ENCODE results near the gene MGP. TPM values are rescaled to one million over a fixed set of nuclear protein-coding genes. Genes with fewer than 3 reads are reported as not detected.

The MGP gene
- polyA plus RNA-seq, 1 donor from 2014 or later: 0.90 TPM

DNA sequence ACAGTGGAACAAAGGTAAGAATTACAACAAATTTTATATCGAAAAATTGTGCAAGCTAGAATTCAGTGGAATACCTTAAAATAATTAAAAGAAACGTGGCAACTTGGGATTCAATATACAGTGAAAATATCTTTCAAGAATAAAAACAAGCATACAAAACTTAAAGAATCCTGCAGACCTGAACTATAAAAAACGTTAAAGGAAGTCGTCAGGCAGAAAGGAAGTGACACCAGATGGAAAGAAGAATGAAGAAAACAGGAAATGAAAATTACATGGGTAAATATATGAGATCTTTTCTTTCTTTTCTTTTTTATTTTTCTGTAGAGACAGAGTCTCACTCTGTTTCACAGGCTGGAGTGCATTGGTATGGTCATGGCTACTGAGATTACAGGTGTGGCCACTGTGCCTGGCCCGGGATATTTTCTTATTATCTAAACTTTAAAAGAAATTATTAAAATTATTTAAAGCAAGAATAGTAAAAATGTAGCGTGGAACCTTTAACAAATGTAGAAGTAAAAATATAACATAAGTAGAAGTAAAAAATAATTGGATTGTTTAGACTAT is 4.7 kb downstream of the MGP start:
- H3F3A ChIP-seq (ENCODE audit: insufficient read depth, low read length, poor library complexity, severe bottlenecking): no peaks in the 10 kb centered on the region
- no peak overlapping the region for H3K9ac ChIP-seq (ENCODE audit: low read length)
- H3K4me2 ChIP-seq (ENCODE audit: low read length): no peak overlapping the region
- no peak overlapping the region for H3K4me3 ChIP-seq (ENCODE audit: low read length)
- no peaks in the 10 kb centered on the region for H3K79me2 ChIP-seq (replicated peaks; ENCODE audit: insufficient read depth, low read length)
- H4K20me1 ChIP-seq (ENCODE audit: insufficient read depth): no peaks in the 10 kb centered on the region
- H3K36me3 ChIP-seq (ENCODE audit: insufficient read depth, low read length): no peaks in the 10 kb centered on the region
- TF ChIP-seq RAD21 (conservative IDR thresholded peaks at IDR 0.05) (no peak), POLR2AphosphoS5 (IDR thresholded peaks at IDR 0.05) (no peak), SMC3 (conservative IDR thresholded peaks at IDR 0.05; ENCODE audit: poor library complexity) (no peak), EZH2 (IDR thresholded peaks at IDR 0.05; ENCODE audit: borderline replicate concordance, insufficient read depth, low read length, poor library complexity, severe bottlenecking) (no peak), EP300 (conservative IDR thresholded peaks at IDR 0.05; ENCODE audit: poor library complexity, severe bottlenecking) (no peak), TAF1 (IDR thresholded peaks at IDR 0.05; ENCODE audit: low read depth) (no peak), MXI1 (conservative IDR thresholded peaks at IDR 0.05; ENCODE audit: poor library complexity, severe bottlenecking) (no peak)
- TF ChIP-seq, protein P1, sequence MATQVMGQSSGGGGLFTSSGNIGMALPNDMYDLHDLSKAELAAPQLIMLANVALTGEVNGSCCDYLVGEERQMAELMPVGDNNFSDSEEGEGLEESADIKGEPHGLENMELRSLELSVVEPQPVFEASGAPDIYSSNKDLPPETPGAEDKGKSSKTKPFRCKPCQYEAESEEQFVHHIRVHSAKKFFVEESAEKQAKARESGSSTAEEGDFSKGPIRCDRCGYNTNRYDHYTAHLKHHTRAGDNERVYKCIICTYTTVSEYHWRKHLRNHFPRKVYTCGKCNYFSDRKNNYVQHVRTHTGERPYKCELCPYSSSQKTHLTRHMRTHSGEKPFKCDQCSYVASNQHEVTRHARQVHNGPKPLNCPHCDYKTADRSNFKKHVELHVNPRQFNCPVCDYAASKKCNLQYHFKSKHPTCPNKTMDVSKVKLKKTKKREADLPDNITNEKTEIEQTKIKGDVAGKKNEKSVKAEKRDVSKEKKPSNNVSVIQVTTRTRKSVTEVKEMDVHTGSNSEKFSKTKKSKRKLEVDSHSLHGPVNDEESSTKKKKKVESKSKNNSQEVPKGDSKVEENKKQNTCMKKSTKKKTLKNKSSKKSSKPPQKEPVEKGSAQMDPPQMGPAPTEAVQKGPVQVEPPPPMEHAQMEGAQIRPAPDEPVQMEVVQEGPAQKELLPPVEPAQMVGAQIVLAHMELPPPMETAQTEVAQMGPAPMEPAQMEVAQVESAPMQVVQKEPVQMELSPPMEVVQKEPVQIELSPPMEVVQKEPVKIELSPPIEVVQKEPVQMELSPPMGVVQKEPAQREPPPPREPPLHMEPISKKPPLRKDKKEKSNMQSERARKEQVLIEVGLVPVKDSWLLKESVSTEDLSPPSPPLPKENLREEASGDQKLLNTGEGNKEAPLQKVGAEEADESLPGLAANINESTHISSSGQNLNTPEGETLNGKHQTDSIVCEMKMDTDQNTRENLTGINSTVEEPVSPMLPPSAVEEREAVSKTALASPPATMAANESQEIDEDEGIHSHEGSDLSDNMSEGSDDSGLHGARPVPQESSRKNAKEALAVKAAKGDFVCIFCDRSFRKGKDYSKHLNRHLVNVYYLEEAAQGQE (IDR thresholded peaks at IDR 0.05; ENCODE audit: borderline replicate concordance): no peak
- TF ChIP-seq, protein P2, sequence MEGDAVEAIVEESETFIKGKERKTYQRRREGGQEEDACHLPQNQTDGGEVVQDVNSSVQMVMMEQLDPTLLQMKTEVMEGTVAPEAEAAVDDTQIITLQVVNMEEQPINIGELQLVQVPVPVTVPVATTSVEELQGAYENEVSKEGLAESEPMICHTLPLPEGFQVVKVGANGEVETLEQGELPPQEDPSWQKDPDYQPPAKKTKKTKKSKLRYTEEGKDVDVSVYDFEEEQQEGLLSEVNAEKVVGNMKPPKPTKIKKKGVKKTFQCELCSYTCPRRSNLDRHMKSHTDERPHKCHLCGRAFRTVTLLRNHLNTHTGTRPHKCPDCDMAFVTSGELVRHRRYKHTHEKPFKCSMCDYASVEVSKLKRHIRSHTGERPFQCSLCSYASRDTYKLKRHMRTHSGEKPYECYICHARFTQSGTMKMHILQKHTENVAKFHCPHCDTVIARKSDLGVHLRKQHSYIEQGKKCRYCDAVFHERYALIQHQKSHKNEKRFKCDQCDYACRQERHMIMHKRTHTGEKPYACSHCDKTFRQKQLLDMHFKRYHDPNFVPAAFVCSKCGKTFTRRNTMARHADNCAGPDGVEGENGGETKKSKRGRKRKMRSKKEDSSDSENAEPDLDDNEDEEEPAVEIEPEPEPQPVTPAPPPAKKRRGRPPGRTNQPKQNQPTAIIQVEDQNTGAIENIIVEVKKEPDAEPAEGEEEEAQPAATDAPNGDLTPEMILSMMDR (IDR thresholded peaks at IDR 0.05; ENCODE audit: poor library complexity, severe bottlenecking): no peak
- H3K9me3 ChIP-seq (ENCODE audit: low read length): no peaks in the 10 kb centered on the region
- no peaks in the 10 kb centered on the region for H3K27me3 ChIP-seq (ENCODE audit: insufficient read depth, low read depth, low read length)
- no peaks in the 10 kb centered on the region for H3K9me2 ChIP-seq (ENCODE audit: insufficient read depth, low read length)
- H2AFZ ChIP-seq (ENCODE audit: low read depth, low read length): no peak overlapping the region
- H3K27ac ChIP-seq (ENCODE audit: low read length): no peak overlapping the region

DNA sequence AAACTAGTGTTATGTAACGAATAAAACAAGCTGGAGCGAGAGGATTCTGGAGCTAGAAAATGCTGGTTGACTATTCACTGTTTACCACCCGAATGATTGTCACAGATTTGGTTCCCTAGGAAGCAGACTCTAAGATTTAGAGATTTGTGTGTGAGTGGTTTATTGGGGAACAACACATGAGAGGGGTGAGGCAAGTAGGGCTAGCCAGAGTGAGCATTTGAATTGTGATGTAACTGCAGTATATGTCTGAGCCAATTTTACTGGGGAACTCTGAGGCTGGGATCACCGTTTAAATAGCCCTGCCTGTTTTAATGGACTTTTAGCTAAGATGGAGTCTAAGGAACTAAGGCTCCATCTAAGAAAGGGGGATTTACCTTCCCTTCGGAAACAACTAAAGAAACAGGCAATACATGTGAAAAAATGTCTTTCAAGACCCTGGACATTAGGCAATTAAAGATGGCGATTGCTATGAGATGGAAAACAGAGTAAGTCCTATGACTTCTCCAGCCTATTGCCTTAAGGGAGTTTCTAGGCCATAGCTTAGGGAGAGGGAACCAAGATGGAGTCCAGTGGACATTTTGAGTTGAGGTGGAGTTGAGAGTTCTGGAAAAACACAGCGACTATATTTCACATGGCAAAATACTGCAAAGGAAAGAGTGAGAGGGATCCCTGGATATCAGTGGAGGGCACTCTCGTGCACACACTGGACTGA is 6.3 kb downstream of the MGP start:
- H3K9me2 ChIP-seq (ENCODE audit: insufficient read depth, low read length): no peaks in the 10 kb centered on the region
- H4K20me1 ChIP-seq (ENCODE audit: insufficient read depth): no peaks in the 10 kb centered on the region
- H2AFZ ChIP-seq (ENCODE audit: low read depth, low read length): no peak overlapping the region
- H3K27ac ChIP-seq (ENCODE audit: low read length): no peak overlapping the region
- TF ChIP-seq, protein P1 (IDR thresholded peaks at IDR 0.05; ENCODE audit: borderline replicate concordance): no peak
- TF ChIP-seq TAF1 (IDR thresholded peaks at IDR 0.05; ENCODE audit: low read depth) (no peak), EZH2 (IDR thresholded peaks at IDR 0.05; ENCODE audit: borderline replicate concordance, insufficient read depth, low read length, poor library complexity, severe bottlenecking) (no peak), RAD21 (conservative IDR thresholded peaks at IDR 0.05) (no peak)
- TF ChIP-seq, protein P2 (IDR thresholded peaks at IDR 0.05; ENCODE audit: poor library complexity, severe bottlenecking): no peak
- H3F3A ChIP-seq (ENCODE audit: insufficient read depth, low read length, poor library complexity, severe bottlenecking): no peaks in the 10 kb centered on the region
- H3K36me3 ChIP-seq (ENCODE audit: insufficient read depth, low read length): no peaks in the 10 kb centered on the region
- H3K4me3 ChIP-seq (ENCODE audit: low read length): no peak overlapping the region
- no peak overlapping the region for H3K9ac ChIP-seq (ENCODE audit: low read length)
- H3K4me2 ChIP-seq (ENCODE audit: low read length): no peak overlapping the region
- no peaks in the 10 kb centered on the region for H3K9me3 ChIP-seq (ENCODE audit: low read length)
- no peaks in the 10 kb centered on the region for H3K27me3 ChIP-seq (ENCODE audit: insufficient read depth, low read depth, low read length)
- H3K79me2 ChIP-seq (replicated peaks; ENCODE audit: insufficient read depth, low read length): no peaks in the 10 kb centered on the region
